ENCODE data around the gene FARP2.

Gene FARP2

DNA sequence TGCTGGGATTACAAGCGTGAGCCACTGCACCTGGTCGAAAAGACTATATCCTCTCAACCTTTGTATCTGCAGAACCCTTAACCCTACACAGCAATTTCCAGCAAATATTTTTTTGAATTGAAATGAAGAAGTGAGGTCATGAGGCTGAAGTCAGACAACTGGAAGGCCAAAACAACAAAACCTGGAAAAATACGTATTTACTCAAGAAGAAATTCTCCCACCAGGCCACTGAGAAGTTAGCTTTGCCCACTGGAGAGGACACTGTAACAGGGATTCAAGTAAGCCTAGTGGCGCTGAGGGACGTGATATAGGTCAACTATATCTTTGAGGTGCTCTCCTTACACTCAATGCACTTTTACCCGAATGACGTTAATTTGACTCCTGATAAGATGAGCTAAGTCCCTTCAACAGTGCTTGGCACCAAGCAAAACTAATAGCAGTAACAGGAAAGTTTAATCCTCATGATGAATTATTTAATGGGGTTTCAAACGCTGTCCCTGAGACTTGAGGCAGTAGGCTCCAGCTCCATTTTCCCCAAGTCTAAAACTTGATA, 42.5 kb upstream of the FARP2 start:
- CTCF ChIA-PET: interaction anchor here (0.9 to 1.1 kb wide), 2 partner anchors 26 to 33 kb away, joined by 3 to 4 read pairs; no protein-coding TSS in a partner anchor

DNA sequence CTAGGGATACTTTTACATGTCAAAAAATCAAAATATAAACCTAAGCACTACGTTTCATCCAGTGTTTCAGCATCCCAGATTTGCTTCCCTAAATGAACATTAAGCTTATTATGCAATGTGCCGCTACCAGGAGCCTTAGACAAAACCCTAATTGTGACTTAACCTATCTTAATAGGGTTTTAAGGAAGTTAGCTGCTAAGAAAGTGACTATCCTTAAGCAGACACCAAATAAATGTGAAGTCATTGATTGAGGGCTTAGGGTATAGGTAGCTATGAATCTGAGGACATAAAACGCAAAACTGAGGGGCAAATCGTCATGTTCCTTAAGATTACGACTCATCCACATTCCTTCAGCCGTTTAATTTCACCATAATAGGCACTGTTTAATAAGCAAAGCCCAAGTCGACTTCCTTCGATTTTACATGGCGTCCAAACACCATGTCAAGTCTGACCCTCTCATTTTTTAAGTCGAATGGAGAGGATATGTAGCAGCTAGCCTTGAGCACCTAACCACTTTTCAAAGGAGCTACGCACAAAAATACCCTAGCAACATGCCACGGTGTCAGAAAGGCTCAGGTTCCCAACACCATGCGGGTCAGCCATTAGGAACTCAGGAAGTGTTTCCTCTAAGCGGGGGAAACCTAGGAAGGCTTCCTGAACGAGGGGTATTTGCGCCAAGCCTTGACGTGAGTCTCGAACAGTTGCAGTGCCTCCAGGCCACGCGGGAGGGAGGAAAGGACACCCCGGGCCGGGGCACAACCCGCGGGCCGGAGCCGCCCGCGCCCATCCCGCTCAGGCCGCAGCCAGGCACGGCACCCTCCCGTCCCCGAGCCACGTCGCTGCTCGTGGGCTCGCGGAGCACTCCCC, 41.6 kb upstream of the FARP2 start:
- Histone ChIP-seq H3K36me3 (ENCODE audit: control insufficient read depth in 2 of 2, insufficient read depth in 1 of 2, low read length in 2 of 2) (peaks cover 2 to 18% of the 10 kb centered on the region in 2 experiments; a peak in 2 of 3 replicates), H3K9me3 (ENCODE audit: control insufficient read depth, insufficient read depth, low read depth, low read length) (no peaks in the 10 kb centered on the region), H3K4me3 (ENCODE audit: low read depth, low read length) (peak overlapping the region; percentile 94), H3K4me1 (ENCODE audit: control insufficient read depth, insufficient read depth, low read length) (peaks cover 23% of the 10 kb centered on the region), H3K27ac (ENCODE audit: extremely low read depth, low read depth, low read length) (peak overlapping the region; percentile 99)
- POLR2A ChIA-PET: interaction anchor here (0.6 to 3.2 kb wide), 15 partner anchors 8 to 773 kb away, joined by 3 to 21 read pairs (median 5); partner anchors contain the start of genes DTYMK and PASK
- CTCF ChIA-PET: interaction anchor here (0.7 to 1.1 kb wide), 6 partner anchors 10 to 315 kb away, joined by 3 to 4 read pairs (median 4); no protein-coding TSS in a partner anchor
- TF ChIP-seq, protein P1, sequence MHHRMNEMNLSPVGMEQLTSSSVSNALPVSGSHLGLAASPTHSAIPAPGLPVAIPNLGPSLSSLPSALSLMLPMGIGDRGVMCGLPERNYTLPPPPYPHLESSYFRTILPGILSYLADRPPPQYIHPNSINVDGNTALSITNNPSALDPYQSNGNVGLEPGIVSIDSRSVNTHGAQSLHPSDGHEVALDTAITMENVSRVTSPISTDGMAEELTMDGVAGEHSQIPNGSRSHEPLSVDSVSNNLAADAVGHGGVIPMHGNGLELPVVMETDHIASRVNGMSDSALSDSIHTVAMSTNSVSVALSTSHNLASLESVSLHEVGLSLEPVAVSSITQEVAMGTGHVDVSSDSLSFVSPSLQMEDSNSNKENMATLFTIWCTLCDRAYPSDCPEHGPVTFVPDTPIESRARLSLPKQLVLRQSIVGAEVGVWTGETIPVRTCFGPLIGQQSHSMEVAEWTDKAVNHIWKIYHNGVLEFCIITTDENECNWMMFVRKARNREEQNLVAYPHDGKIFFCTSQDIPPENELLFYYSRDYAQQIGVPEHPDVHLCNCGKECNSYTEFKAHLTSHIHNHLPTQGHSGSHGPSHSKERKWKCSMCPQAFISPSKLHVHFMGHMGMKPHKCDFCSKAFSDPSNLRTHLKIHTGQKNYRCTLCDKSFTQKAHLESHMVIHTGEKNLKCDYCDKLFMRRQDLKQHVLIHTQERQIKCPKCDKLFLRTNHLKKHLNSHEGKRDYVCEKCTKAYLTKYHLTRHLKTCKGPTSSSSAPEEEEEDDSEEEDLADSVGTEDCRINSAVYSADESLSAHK (tag by site-specific recombination; IDR thresholded peaks at IDR 0.05): no peak
- TF ChIP-seq ZNF529 (tag by site-specific recombination; IDR thresholded peaks at IDR 0.05; ENCODE audit: insufficient replicate concordance) (no peak), PRDM1 (tag by site-specific recombination; IDR thresholded peaks at IDR 0.05) (no peak), ZNF146 (tag by site-specific recombination; IDR thresholded peaks at IDR 0.05) (no peak), ZNF768 (tag by site-specific recombination; IDR thresholded peaks at IDR 0.05) (0 out of 2 replicates have a peak, but pooled peaks have one; percentile 34), ZNF621 (tag by site-specific recombination; IDR thresholded peaks at IDR 0.05) (no peak), ZNF501 (tag by site-specific recombination; IDR thresholded peaks at IDR 0.05) (no peak), KLF16 (tag by site-specific recombination; IDR thresholded peaks at IDR 0.05) (no peak), SCRT2 (tag by site-specific recombination; IDR thresholded peaks at IDR 0.05) (no peak), ZFHX2 (tag by site-specific recombination; conservative IDR thresholded peaks at IDR 0.05) (no peak), ZFP37 (tag by site-specific recombination; IDR thresholded peaks at IDR 0.05) (no peak), ZNF658 (tag by site-specific recombination; IDR thresholded peaks at IDR 0.05) (no peak), ZNF10 (tag by site-specific recombination; IDR thresholded peaks at IDR 0.05) (no peak), ZNF785 (tag by site-specific recombination; IDR thresholded peaks at IDR 0.05) (no peak)
- TF ChIP-seq, protein P2, sequence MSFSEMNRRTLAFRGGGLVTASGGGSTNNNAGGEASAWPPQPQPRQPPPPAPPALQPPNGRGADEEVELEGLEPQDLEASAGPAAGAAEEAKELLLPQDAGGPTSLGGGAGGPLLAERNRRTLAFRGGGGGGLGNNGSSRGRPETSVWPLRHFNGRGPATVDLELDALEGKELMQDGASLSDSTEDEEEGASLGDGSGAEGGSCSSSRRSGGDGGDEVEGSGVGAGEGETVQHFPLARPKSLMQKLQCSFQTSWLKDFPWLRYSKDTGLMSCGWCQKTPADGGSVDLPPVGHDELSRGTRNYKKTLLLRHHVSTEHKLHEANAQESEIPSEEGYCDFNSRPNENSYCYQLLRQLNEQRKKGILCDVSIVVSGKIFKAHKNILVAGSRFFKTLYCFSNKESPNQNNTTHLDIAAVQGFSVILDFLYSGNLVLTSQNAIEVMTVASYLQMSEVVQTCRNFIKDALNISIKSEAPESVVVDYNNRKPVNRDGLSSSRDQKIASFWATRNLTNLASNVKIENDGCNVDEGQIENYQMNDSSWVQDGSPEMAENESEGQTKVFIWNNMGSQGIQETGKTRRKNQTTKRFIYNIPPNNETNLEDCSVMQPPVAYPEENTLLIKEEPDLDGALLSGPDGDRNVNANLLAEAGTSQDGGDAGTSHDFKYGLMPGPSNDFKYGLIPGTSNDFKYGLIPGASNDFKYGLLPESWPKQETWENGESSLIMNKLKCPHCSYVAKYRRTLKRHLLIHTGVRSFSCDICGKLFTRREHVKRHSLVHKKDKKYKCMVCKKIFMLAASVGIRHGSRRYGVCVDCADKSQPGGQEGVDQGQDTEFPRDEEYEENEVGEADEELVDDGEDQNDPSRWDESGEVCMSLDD (tag by site-specific recombination; IDR thresholded peaks at IDR 0.05): no peak

More for the DNA sequence above, 42.5 kb upstream of the FARP2 start:
- Histone ChIP-seq H3K9me3 (ENCODE audit: control insufficient read depth, insufficient read depth, low read depth, low read length) (no peaks in the 10 kb centered on the region), H3K27ac (ENCODE audit: extremely low read depth, low read depth, low read length) (no peak overlapping the region), H3K4me3 (ENCODE audit: low read depth, low read length) (no peak overlapping the region), H3K36me3 (ENCODE audit: control insufficient read depth in 2 of 2, insufficient read depth in 1 of 2, low read length in 2 of 2) (peaks cover 0 to 19% of the 10 kb centered on the region in 2 experiments; a peak in 1 of 3 replicates), H3K4me1 (ENCODE audit: control insufficient read depth, insufficient read depth, low read length) (peaks cover 23% of the 10 kb centered on the region)
- POLR2A ChIA-PET: interaction anchor here (1.7 to 3.2 kb wide), 2 partner anchors 11 to 24 kb away, joined by 12 to 21 read pairs; no protein-coding TSS in a partner anchor
- TF ChIP-seq ZNF707 (tag by site-specific recombination; IDR thresholded peaks at IDR 0.05): no peak
- TF ChIP-seq ZNF626 (tag by site-specific recombination; IDR thresholded peaks at IDR 0.05): no peak
- no peak for TF ChIP-seq ZNF514 (tag by site-specific recombination; IDR thresholded peaks at IDR 0.05)
- no peak for TF ChIP-seq ZNF521 (tag by site-specific recombination; IDR thresholded peaks at IDR 0.05)
- no peak for TF ChIP-seq ZNF311 (tag by site-specific recombination; IDR thresholded peaks at IDR 0.05; ENCODE audit: borderline replicate concordance)
- no peak for TF ChIP-seq ZNF16 (tag by site-specific recombination; IDR thresholded peaks at IDR 0.05; ENCODE audit: low read depth)
- TF ChIP-seq SP2 (tag by site-specific recombination; IDR thresholded peaks at IDR 0.05): no peak
- TF ChIP-seq ZSCAN30 (tag by site-specific recombination; IDR thresholded peaks at IDR 0.05): no peak
- TF ChIP-seq YY2 (tag by site-specific recombination; IDR thresholded peaks at IDR 0.05): no peak
- TF ChIP-seq, protein P3, sequence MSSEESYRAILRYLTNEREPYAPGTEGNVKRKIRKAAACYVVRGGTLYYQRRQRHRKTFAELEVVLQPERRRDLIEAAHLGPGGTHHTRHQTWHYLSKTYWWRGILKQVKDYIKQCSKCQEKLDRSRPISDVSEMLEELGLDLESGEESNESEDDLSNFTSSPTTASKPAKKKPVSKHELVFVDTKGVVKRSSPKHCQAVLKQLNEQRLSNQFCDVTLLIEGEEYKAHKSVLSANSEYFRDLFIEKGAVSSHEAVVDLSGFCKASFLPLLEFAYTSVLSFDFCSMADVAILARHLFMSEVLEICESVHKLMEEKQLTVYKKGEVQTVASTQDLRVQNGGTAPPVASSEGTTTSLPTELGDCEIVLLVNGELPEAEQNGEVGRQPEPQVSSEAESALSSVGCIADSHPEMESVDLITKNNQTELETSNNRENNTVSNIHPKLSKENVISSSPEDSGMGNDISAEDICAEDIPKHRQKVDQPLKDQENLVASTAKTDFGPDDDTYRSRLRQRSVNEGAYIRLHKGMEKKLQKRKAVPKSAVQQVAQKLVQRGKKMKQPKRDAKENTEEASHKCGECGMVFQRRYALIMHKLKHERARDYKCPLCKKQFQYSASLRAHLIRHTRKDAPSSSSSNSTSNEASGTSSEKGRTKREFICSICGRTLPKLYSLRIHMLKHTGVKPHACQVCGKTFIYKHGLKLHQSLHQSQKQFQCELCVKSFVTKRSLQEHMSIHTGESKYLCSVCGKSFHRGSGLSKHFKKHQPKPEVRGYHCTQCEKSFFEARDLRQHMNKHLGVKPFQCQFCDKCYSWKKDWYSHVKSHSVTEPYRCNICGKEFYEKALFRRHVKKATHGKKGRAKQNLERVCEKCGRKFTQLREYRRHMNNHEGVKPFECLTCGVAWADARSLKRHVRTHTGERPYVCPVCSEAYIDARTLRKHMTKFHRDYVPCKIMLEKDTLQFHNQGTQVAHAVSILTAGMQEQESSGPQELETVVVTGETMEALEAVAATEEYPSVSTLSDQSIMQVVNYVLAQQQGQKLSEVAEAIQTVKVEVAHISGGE (tag by site-specific recombination; conservative IDR thresholded peaks at IDR 0.05; ENCODE audit: low read depth): no peak
- TF ChIP-seq, protein P4, sequence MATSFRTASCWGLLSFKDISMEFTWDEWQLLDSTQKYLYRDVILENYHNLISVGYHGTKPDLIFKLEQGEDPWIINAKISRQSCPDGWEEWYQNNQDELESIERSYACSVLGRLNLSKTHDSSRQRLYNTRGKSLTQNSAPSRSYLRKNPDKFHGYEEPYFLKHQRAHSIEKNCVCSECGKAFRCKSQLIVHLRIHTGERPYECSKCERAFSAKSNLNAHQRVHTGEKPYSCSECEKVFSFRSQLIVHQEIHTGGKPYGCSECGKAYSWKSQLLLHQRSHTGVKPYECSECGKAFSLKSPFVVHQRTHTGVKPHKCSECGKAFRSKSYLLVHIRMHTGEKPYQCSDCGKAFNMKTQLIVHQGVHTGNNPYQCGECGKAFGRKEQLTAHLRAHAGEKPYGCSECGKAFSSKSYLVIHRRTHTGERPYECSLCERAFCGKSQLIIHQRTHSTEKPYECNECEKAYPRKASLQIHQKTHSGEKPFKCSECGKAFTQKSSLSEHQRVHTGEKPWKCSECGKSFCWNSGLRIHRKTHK (tag by site-specific recombination; IDR thresholded peaks at IDR 0.05): no peak

Data from HEK293 (cell line).